ENCODE data around the gene IRX5. TPM values are rescaled to one million over a fixed set of nuclear protein-coding genes. Genes with fewer than 3 reads are reported as not detected.

The IRX5 gene
- total and polyA plus RNA-seq, 2 of the 8 experiments (the other 6 are each of a cell fraction or from before 2014, with no cell fraction given): 0.48 to 0.56 TPM

DNA sequence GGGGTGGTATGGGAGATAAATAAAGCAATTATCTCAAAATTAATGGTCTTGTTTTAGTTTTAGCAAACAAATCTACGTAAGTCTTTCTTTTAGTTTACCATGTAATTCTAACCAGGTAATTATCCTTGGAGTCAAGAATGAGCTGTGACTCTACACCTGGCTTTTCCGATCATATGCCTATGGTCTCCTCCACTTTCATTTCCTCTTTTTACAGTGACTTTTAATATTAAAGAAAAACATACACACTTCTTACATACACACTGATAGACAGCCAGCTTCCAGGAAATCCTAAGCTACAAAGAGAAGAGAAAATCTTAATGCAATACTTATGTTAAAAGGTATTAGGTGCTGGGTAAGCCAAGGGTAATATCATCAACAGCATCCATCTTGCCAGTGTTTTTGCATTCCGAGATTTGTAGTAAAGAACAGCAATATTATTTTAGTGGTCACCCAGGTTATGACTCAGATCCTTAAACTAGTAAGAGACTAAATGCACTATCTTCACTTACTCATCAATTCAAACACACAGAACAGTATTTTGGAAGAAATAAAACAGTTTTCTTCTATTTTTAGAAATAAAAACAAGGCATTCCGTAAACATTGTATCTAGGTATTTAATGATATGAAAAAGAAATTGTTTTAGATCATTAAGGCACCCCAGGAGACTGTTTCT, 4.4 kb upstream of the IRX5 start:
- peaks cover 0 to 3% of the 10 kb centered on the region in 2 experiments; a peak in 1 of 4 replicates for H3K79me2 ChIP-seq (ENCODE audit: control insufficient read depth in 1 of 2, insufficient read depth in 2 of 2, low read length in 2 of 2)
- peaks cover 10 to 43% (median 26%) of the 10 kb centered on the region in 4 experiments for H3K27me3 ChIP-seq (replicated peaks in 1 of 4; ENCODE audit: control insufficient read depth in 3 of 4, extremely low read depth in 1 of 4, insufficient read depth in 3 of 4, low read length in 3 of 4)
- H2BK15ac ChIP-seq (ENCODE audit: low read length): no peak overlapping the region
- H3K18ac ChIP-seq (ENCODE audit: extremely low read depth, low read length): no peak overlapping the region
- no peak overlapping the region for H2BK12ac ChIP-seq (ENCODE audit: low read depth, low read length)
- no peak overlapping the region for H4K91ac ChIP-seq (replicated peaks; ENCODE audit: insufficient read length, low read length)
- H3K9me3 ChIP-seq (ENCODE audit: insufficient read depth in 2 of 2, low read depth in 1 of 2, low read length in 1 of 2): no peaks in the 10 kb centered on the region
- peaks cover 17% of the 10 kb centered on the region; the same call in 1 of the 2 replicates for H3K23me2 ChIP-seq (ENCODE audit: low read depth, low read length)
- TF ChIP-seq PHF8 (conservative IDR thresholded peaks at IDR 0.05; ENCODE audit: low read depth, low read length): no peak
- TF ChIP-seq RFX5 (IDR thresholded peaks at IDR 0.05; ENCODE audit: borderline replicate concordance, low read depth, low read length): no peak
- TF ChIP-seq RAD21 (IDR thresholded peaks at IDR 0.05 in 1 of 2, conservative IDR thresholded peaks at IDR 0.05 in 1 of 2; ENCODE audit: low read depth in 2 of 2, low read length in 2 of 2): no peak
- TF ChIP-seq CEBPB (IDR thresholded peaks at IDR 0.05; ENCODE audit: low read depth, low read length): no peak
- TF ChIP-seq TAF1 (IDR thresholded peaks at IDR 0.05; ENCODE audit: low read depth, low read length): no peak
- TF ChIP-seq CBX8 (IDR thresholded peaks at IDR 0.05; ENCODE audit: borderline replicate concordance, low read depth, low read length): no peak
- no peak for TF ChIP-seq RNF2 (IDR thresholded peaks at IDR 0.05; ENCODE audit: borderline replicate concordance, low read depth, low read length, missing control alignments, poor library complexity, severe bottlenecking)
- no peak for TF ChIP-seq BCL11A (IDR thresholded peaks at IDR 0.05; ENCODE audit: low read depth in 2 of 2, low read length in 2 of 2)
- no peak for TF ChIP-seq YY1 (IDR thresholded peaks at IDR 0.05; ENCODE audit: low read depth, low read length)
- no peak overlapping the region for H3K4me3 ChIP-seq (ENCODE audit: extremely low read depth in 1 of 4, insufficient read depth in 2 of 4, low read depth in 3 of 4, low read length in 4 of 4)
- peaks cover 0 to 7% (median 5%) of the 10 kb centered on the region in 4 experiments for H3K4me1 ChIP-seq (replicated peaks in 1 of 4; ENCODE audit: control insufficient read depth in 3 of 4, insufficient read depth in 4 of 4, low read length in 3 of 4)
- no peak for FAIRE-seq
- no peak overlapping the region for H4K5ac ChIP-seq (ENCODE audit: insufficient read length, low read depth, low read length)
- H3K36me3 ChIP-seq (ENCODE audit: control insufficient read depth in 2 of 4, insufficient read depth in 4 of 4, low read length in 3 of 4): no peaks in the 10 kb centered on the region
- ChIA-PET CTCF (ENCODE audit: partially characterized antibody) (interaction anchor here (0.6 to 1.0 kb wide), 3 partner anchors 101 to 293 kb away, joined by 3 read pairs; no protein-coding TSS in a partner anchor), POLR2A (ENCODE audit: partially characterized antibody) (no interaction called here)
- H2BK120ac ChIP-seq (replicated peaks; ENCODE audit: low read depth, low read length): no peak overlapping the region
- H2AK5ac ChIP-seq (ENCODE audit: low read depth, low read length): no peak overlapping the region
- H3K14ac ChIP-seq (ENCODE audit: insufficient read length): no peak overlapping the region
- H4K8ac ChIP-seq (ENCODE audit: extremely low read depth, insufficient read depth, low read length): no peak overlapping the region
- no peak overlapping the region for H3K23ac ChIP-seq (ENCODE audit: insufficient read length)
- H3K9ac ChIP-seq (replicated peaks in 1 of 4; ENCODE audit: extremely low read depth in 1 of 4, low read depth in 3 of 4, low read length in 3 of 4): no peak overlapping the region
- H3K79me1 ChIP-seq (ENCODE audit: low read depth, low read length): no peaks in the 10 kb centered on the region
- no peak overlapping the region; a peak in 1 of 4 replicates for H3K4me2 ChIP-seq (ENCODE audit: insufficient read depth in 1 of 2, low read depth in 2 of 2, low read length in 2 of 2)
- H3K4ac ChIP-seq (replicated peaks; ENCODE audit: insufficient read length, low read depth, low read length): no peak overlapping the region
- H2AFZ ChIP-seq (ENCODE audit: low read length): no peak overlapping the region
- DNase-seq (ENCODE audit: low read depth in 1 of 2, low spot score in 2 of 2): no peak
- H3K56ac ChIP-seq (replicated peaks; ENCODE audit: insufficient read length, low read depth, low read length): no peak overlapping the region
- H3K27ac ChIP-seq (ENCODE audit: low read depth, low read length): no peak overlapping the region
- 80% methylated on average over 4 of the region's 4 CpGs; no CpG with 5 or more reads in 1 of the 2 experiments for WGBS, 2 experiments (ENCODE audit: extremely low coverage in 1 of 2, insufficient coverage in 1 of 2, insufficient read length in 1 of 2, insufficient replicate concordance in 2 of 2, low coverage in 1 of 2, low lambda C conversion rate in 2 of 2, missing lambda C conversion rate in 1 of 2)
- H4K20me1 ChIP-seq (replicated peaks in 1 of 2; ENCODE audit: control insufficient read depth in 1 of 2, insufficient read depth in 2 of 2, low read length in 2 of 2): peaks cover 0 to 6% of the 10 kb centered on the region in 2 experiments
- no peak overlapping the region for H2BK5ac ChIP-seq (ENCODE audit: low read depth, low read length)
- no peak overlapping the region for H2BK20ac ChIP-seq (ENCODE audit: low read length)

Data from H1 (cell line).